ENCODE measurements around the gene CACNA2D1.

DNA sequence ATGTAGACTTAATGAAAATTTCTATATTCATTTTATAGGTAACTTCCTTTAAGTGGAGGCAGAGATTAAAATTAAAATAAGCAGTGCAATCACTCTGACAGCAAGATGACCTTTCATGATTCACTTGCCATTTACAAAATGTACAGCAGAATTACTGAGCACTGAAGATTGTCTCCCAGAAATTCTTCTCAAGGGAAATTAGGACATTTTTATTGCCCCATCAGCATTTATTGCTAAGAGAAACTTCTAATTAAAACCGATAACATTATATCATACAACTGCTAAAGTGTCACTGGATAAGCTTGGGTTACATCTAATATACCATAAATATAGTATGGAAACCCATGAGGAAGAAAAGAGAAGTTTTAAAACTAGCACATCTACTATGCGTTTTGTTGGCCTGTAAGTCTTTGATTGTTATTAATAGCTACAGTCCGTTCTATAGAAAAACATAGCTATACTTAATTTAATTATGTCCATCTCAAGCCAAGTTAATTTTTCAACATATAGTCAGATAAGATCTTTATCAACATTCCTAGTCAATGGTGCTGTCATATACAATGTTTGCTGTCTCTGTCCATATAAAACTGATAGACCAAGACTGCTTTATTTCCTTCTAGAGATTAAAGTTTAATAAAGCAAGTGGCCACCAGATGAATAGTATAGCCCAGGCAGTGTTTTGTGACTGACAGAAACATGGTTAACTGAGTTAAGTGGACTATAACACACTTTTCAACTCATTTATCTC is 456.7 kb downstream of the CACNA2D1 start:
- TF ChIP-seq FOSL1 (tag; conservative IDR thresholded peaks at IDR 0.05) = no peak
- TF ChIP-seq EZH2 (IDR thresholded peaks at IDR 0.05; ENCODE audit: borderline replicate concordance, low read depth, low read length) = no peak
- TF ChIP-seq, protein P1, sequence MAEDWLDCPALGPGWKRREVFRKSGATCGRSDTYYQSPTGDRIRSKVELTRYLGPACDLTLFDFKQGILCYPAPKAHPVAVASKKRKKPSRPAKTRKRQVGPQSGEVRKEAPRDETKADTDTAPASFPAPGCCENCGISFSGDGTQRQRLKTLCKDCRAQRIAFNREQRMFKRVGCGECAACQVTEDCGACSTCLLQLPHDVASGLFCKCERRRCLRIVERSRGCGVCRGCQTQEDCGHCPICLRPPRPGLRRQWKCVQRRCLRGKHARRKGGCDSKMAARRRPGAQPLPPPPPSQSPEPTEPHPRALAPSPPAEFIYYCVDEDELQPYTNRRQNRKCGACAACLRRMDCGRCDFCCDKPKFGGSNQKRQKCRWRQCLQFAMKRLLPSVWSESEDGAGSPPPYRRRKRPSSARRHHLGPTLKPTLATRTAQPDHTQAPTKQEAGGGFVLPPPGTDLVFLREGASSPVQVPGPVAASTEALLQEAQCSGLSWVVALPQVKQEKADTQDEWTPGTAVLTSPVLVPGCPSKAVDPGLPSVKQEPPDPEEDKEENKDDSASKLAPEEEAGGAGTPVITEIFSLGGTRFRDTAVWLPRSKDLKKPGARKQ (CRISPR knock-in tag; IDR thresholded peaks at IDR 0.05) = no peak

All from K562 (cell line).